HG02623 (cell line): ENCODE measurements around the gene FLVCR2.
"Not testable (repeated sequence)": the region's sequence is repeated elsewhere in the genome, so short reads cannot be mapped to it uniquely, and the experiment has no call there.

ENCODE experiments used
- ATAC-seq: cut with Tn5 transposase; IDR thresholded peaks from one replicate; pipeline ENCODE4 v1.9.1; 2021; ENCODE audit warnings: moderate library complexity; ENCODE audit not compliant: unreplicated experiment

FLVCR2 gene

DNA sequence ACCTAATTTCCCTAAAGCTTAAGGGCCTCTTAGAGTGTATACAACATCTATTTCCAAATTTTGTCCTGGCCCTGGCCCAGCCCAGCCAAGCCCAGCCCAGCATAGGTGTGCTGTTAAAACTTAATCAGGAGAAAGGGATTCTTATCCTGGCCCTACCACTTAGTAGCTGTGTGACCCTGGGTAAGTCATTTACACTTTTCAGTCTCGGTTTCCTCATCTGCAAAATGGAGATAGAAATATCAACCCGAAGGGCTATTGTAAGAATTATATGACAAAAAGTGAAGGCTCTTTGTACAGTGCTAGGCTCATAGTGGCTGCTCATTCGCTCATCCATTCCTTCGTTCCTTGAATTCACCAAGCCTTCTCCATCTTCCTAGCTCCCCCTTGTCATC, 81.8 kb downstream of the FLVCR2 start:
- no peak for ATAC-seq

DNA sequence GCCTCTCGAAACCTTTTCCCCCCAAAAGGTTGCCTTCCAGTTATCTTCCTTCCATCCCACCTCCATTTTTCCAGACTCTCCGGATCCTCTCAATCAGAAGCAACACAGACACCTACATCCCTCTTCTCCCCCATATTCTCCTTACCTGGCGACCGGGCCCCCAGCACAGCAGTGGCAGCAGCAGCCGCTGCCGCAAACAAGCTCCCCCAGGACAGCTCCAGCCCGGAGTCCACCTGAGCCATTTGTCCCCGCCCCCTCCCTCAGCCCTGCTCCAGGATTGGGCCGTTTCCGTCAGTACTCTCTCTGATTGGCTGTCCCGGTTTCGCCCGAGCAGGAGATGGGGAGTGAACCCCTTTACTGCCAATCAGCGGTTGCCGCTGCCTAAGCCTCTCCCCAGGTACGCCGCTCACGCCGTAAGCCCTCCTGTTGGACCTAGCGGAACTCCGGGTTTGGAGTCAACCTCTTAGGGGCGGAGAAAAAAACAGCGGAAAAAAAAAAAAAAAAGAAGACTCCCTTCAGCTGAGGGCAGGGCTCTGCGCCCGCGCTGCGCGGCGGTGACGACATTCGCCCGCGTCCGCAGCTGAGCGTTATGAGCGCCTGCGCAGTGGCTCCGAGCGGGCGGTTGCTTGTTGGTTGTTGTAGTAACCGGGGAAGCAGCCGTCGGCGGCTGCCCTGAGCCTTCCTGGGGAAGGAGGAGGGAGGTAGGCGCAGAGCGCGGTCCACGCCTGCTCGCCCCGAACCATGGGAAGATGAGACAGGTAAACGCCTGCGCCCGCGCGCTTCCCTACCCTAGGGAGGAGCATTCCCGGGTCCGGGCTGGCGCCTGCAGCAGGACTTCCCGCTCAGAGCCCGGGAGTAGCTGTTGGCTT, 82.4 kb downstream of the FLVCR2 start, which contains the start of the genes ERG28 and TTLL5:
TSS of gene ERG28 (minus strand) at position 247 of the 869 bp plus-strand sequence. CDS start 3,374 bp downstream, outside the sequence.
TSS of gene TTLL5 (plus strand) at position 617 of the 869 bp plus-strand sequence. CDS start 1,904 bp downstream, outside the sequence.
- ATAC-seq: peak; percentile 96

DNA sequence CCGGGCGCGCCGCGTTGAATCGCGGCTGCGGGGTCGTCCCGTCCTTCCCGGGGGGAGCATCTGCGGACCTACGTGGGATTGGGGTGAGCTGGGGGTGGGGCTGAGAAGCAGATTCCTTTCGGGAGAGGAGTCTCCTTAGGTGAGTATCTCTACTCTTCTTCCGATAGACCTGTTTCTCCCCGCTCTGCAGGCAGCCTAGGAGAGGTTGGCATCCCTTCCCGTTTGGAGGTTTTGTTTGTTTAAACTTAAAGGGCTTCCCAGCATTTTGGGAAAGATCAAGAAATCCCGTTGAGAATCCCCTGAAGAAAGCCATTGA, 83.0 kb downstream of the FLVCR2 start:
- no peak for ATAC-seq

DNA sequence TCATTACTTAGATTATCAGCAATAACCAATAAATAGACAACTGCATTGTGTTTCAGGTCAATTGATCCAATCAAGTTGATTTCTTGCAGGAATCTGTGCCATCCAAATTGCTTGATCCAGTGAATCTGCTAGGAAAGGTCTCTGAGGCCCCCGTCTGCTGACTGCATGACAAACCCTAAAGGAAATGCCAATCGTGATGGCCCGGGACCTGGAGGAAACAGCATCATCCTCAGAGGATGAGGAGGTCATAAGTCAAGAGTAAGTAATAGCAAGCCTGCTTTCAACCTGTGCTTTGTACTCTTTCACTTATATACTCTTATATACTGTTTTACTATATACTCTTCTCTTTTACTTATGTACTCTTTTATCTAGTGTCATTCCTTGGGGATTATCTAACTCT, 84.5 kb downstream of the FLVCR2 start:
- no peak for ATAC-seq

DNA sequence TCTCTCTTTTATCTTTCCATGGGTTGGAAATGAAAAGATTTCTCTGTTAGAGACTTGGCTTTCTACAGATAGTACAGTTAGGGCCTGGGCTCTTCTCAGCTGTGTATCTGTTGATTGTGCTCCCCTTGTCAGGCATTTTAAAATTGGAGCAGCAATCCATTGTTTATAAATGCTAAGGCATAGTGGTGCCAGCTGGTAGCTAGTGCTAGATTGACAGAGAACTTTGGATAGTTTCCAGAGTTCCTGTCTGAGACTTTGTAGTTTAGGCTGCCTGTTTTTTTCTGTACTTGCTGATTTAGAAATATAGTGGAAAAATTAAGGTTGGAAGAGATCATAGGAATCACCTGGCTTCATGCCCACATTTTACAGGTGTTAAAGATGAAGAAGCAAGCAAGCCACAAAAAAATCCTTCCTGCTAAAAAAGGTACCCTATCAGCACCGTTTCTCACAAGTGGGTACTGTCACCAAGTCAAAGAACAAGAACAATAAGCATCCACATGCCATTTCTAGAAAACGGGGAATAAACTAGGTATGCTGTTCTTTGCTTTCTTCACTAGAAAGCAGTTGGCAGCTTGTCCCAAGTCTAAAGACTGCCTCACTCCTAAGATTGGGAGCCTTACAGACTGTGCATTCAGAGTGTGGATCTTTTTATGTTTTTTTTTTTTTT, 88.8 kb downstream of the FLVCR2 start:
- no peak for ATAC-seq

DNA sequence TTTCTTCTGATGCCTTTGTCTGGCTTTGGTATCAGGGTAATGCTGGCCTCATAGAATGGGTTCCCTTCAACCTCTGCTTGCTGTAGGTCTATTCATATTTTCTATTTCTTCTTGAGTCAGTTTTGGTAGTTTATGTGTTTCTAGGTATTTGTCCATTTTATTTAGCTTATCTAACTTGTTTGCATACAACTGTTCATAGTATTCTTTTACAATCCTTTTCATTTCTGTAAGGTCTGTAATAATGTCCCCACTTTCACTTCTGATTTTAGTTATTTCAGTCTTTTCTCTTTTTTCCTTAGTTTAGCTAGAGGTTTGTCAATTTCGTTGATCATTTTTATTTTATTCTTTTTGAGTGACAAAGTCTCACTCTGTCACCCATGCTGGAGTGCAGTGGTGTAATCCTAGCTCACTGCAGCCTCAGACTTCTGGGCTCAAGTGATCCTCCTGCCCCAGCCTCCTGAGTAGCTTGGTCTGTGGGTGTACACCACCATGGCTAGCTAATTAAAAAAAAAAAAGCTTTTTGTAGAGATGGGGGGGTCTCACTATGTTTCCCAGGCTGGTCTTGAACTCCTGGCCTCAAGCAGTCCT, 94.3 kb downstream of the FLVCR2 start:
- ATAC-seq: no peak

DNA sequence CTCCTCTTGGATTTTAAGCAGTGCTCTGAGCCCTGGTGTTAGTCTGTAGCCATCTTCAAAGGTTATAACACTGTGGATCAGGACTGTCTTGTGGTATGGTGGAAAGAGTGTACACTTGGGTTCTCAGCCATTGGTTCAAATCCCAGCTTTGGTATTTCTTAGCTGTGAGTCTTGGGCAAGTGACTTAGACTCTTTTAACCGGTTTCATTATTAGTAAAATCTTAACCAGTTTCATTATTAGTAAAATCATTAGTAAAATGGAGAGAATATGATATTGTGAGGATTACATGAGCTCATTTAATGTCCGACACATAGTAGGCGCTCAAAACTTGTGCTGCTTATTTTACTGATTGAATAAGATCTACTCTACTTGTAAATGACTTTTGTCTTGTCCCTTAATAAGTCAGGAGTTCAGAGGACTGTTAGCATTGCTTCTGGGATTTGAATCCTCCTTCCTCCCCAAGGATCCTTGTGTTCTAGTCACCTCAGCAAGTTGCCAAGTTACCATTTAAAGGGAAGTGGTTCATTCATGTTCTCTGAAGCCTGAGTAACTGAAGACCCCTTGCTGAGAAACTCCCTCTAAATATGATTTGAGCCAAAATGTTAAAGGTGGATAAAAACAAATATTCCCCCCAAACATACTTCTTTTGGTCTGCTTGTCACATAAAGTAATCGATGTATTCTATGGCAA, 95.1 kb downstream of the FLVCR2 start:
- ATAC-seq: peak; percentile 38

DNA sequence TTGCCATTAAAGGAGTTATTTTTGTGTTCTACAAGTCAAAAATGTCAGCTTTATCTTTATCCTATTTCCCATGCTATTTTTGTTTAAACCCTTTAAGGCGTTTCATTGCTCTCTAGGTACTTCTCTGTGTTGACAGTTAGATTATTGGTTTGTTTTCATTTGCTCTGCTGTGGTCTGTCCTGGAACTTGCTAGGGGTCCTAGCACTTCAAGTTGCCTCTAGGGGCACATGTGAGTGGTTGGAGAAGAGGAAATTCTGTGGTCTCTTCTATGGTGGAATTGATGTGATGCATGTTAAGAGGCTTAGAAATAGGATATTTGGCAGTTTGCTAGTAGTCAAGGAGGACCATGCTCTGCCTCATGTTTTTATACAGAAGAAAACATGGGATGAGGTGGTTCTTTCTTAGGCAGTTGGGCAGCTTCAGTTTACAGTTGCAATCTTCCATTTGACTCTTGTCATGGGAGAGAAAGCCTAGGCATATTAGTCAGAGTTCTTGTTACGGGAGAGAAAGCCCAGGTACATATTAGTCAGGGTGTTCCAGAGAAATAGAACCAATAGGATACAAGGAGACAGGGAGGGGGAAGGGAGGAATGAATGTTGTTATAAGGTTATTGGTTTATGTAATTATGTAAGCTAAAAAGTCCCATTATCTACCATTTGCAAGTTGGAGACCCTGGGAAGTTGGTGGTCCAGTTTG, 97.0 kb downstream of the FLVCR2 start:
- no peak for ATAC-seq

DNA sequence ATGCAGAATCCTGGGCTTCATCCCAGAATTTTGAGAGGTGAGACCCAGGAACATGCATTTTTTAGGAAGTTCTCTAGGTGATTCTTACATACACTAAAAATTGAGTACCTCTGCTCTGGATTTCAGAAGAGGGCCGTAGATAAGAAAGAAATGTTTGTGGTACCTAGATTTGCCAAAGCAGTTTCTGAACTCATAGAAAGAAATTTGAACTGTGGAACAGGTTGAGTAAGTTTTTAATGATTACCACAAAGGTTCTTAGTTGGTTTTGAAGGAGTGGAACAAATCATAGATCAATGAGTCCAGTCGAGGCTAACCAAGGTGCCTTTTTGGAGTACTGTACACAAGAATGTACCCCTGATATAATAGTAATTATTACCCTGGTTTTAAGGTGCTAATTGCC, 107.5 kb downstream of the FLVCR2 start:
- ATAC-seq: no peak

DNA sequence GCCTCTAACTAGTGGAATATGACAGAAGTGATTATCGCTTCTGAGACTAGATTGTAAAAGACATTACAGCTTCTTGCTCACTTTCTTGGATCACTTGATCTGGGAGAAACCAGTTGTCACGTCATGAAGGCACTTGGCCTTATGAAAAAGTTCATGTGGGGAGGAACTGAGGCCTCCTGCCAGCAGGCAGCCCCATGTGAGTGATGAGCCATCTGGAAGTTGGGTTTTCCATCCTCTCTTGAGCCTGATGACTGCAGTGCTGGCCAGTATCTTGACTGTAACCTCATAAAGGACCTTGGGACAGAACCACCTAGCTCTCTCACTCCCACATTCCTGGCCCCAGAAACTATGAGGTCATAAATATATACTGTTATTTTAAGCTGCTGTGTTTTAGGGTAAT, 110.6 kb downstream of the FLVCR2 start:
- no peak for ATAC-seq

DNA sequence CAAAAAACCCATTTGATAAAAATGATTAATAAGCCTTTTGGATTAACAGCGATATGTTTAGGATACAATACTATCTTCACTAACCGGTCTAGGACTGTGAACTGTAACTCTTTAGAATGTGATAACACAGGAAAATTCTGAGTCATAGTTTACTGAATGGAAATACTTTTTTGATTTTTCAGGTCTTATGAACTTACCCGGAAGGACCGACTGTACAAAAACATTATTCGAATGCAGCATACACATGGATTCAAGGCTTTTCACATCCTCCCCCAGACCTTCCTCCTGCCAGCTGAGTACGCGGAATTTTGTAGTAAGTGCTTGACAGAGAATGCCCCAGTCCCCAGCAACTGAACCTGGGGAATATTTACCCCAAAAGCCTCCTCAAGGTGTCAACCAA, 111.6 kb downstream of the FLVCR2 start:
- no peak for ATAC-seq

DNA sequence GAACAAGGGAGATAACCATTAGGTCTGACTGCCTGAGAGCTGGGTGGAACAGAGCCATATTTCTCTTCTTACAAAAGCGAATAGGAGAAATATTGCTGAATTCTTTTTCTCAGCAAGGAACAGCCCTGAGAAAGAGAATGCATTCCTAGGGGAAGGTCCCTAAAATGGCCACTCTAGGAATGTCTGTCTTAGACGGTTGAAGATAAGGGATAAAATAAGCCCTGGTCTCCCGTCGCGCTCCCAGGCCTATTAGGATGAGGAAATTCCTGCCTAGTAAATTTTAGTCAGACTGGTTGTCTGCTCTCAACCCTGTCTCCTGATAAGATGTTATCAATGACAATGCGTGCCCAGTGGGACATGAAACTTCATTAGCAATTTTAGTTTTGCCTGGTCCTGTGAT, 116.6 kb downstream of the FLVCR2 start:
- ATAC-seq: not testable (repeated sequence)

DNA sequence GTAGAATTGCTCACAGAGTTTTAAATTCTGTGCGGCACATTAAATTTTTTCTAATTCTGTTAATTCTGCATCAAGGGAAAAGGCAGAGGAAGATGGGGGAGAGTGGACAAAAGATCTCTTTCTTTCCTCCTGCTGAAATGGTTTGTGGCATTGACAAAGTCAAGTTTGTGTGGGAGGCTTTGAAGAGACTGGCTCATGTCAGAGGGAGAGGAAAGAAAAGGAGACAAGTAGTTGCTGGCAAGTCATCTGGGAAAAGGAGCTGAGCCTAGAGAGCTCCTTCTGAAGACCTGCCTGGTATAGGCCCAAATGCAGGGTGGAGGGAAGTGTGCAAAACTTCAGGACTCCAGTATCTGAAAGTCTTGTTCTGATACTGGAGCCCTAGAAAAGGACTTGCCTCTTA, 119.0 kb downstream of the FLVCR2 start:
- ATAC-seq: no peak
